Liver (tissue), 9 donors: ENCODE measurements around the gene CSF1. TPM values are rescaled to one million over a fixed set of nuclear protein-coding genes. Genes with fewer than 3 reads are reported as not detected.

Experiments used
- DNase-seq: peaks from one replicate; pipeline ENCODE4 v3.0.0-alpha.2; 2017; ENCODE audit warnings: low spot score
- H3K27ac ChIP-seq, 2 donors: one replicate each; pipeline ENCODE4 v1.7.0; 2013; ENCODE audit warnings: inconsistent platforms in 2 of 2, low read length in 2 of 2, control low read depth in 1 of 2, low read depth in 1 of 2, mild to moderate bottlenecking in 1 of 2
- H3K27me3 ChIP-seq, 4 donors: one replicate each; pipeline versions ENCODE4 v1.6.1 to v1.7.0; 2013; ENCODE audit warnings: low read length in 3 of 4, inconsistent platforms in 1 of 4, mild to moderate bottlenecking in 1 of 4, moderate library complexity in 1 of 4; ENCODE audit not compliant: control insufficient read depth in 4 of 4, insufficient read depth in 4 of 4
- H3K36me3 ChIP-seq, 4 donors: one replicate each; pipeline versions ENCODE4 v1.6.1 to v1.7.0; 2013; ENCODE audit warnings: low read length in 3 of 4, mild to moderate bottlenecking in 3 of 4, low read depth in 1 of 4, moderate library complexity in 1 of 4; ENCODE audit not compliant: control insufficient read depth in 4 of 4, insufficient read depth in 3 of 4
- H3K4me1 ChIP-seq, 4 donors: one replicate each; pipeline versions ENCODE4 v1.6.1 to v1.7.0; 2013; ENCODE audit warnings: low read length in 3 of 4, mild to moderate bottlenecking in 3 of 4, moderate library complexity in 1 of 4; ENCODE audit not compliant: control insufficient read depth in 4 of 4, insufficient read depth in 4 of 4
- H3K4me3 ChIP-seq, 3 donors: one replicate each; pipeline versions ENCODE4 v1.6.1 to v1.7.0; 2013; ENCODE audit warnings: low read length in 3 of 3, control low read depth in 1 of 3, low read depth in 1 of 3, mild to moderate bottlenecking in 1 of 3
- H3K9ac ChIP-seq, 2 donors: one replicate each; pipeline ENCODE4 v1.7.0; 2013; ENCODE audit warnings: low read length in 2 of 2, mild to moderate bottlenecking in 2 of 2, moderate library complexity in 2 of 2, control low read depth in 1 of 2, low read depth in 1 of 2
- H3K9me3 ChIP-seq, 4 donors: one replicate each; pipeline versions ENCODE4 v1.6.1 to v1.7.0; 2013; ENCODE audit warnings: low read length in 3 of 4; ENCODE audit not compliant: control insufficient read depth in 4 of 4
- CTCF ChIP-seq: fragments of 150-350 bp; IDR thresholded peaks from 2 replicates; pipeline ENCODE4 v1.5.1; 2017; ENCODE audit warnings: improper control_type of control experiment, low read depth, low read length; ENCODE audit not compliant: missing input control
- EGR1 ChIP-seq, 2 donors: IDR thresholded peaks; 2 replicates each; pipeline ENCODE4 v1.6.1; 2016 to 2018; ENCODE audit warnings: antibody characterized with exemption in 2 of 2, low read depth in 2 of 2
- FOXA1 ChIP-seq: IDR thresholded peaks from 2 replicates; pipeline ENCODE4 v1.6.1; 2016; ENCODE audit warnings: antibody characterized with exemption
- FOXA2 ChIP-seq: IDR thresholded peaks from 2 replicates; pipeline ENCODE4 v1.6.1; 2016; ENCODE audit warnings: antibody characterized with exemption
- GABPA ChIP-seq, 2 donors: IDR thresholded peaks in 1 of 2; conservative IDR thresholded peaks in 1 of 2; 2 replicates each; pipeline ENCODE4 v1.6.1; 2016; ENCODE audit warnings: antibody characterized with exemption in 2 of 2, mild to moderate bottlenecking in 1 of 2, moderate library complexity in 1 of 2
- HNF4A ChIP-seq, 2 donors: conservative IDR thresholded peaks; 2 replicates each; pipeline ENCODE4 v1.6.1; 2016; ENCODE audit warnings: antibody characterized with exemption in 2 of 2, mild to moderate bottlenecking in 2 of 2
- HNF4G ChIP-seq: IDR thresholded peaks from 2 replicates; pipeline ENCODE4 v1.6.1; 2016; ENCODE audit warnings: antibody characterized with exemption
- JUND ChIP-seq, 2 donors: IDR thresholded peaks; 2 replicates each; pipeline ENCODE4 v1.6.1; 2016; ENCODE audit warnings: antibody characterized with exemption in 2 of 2
- MAX ChIP-seq: IDR thresholded peaks from 2 replicates; pipeline ENCODE4 v1.6.1; 2016; ENCODE audit warnings: antibody characterized with exemption
- NR2F2 ChIP-seq: IDR thresholded peaks from 2 replicates; pipeline ENCODE4 v1.6.1; 2016; ENCODE audit warnings: antibody characterized with exemption
- RAD21 ChIP-seq, 2 donors: IDR thresholded peaks; 2 replicates each; pipeline ENCODE4 v1.6.1; 2016; ENCODE audit warnings: antibody characterized with exemption in 2 of 2, mild to moderate bottlenecking in 2 of 2
- REST ChIP-seq: IDR thresholded peaks from 2 replicates; pipeline ENCODE4 v1.6.1; 2016; ENCODE audit warnings: antibody characterized with exemption, mild to moderate bottlenecking
- RXRA ChIP-seq, 2 donors: IDR thresholded peaks; 2 replicates each; pipeline ENCODE4 v1.6.1; 2017 to 2018; ENCODE audit warnings: antibody characterized with exemption in 2 of 2, mild to moderate bottlenecking in 1 of 2
- SP1 ChIP-seq: IDR thresholded peaks from 2 replicates; pipeline ENCODE4 v1.6.1; 2018; ENCODE audit warnings: antibody characterized with exemption, mild to moderate bottlenecking
- TAF1 ChIP-seq: conservative IDR thresholded peaks from 2 replicates; pipeline ENCODE4 v1.6.1; 2016; ENCODE audit warnings: antibody characterized with exemption, mild to moderate bottlenecking
- YY1 ChIP-seq: IDR thresholded peaks from 2 replicates; pipeline ENCODE4 v1.6.1; 2016; ENCODE audit warnings: antibody characterized with exemption, mild to moderate bottlenecking
- WGBS: extraction: QIAGEN DNeasy Blood & Tissue Kit; methylation state at CpG from one replicate; pipeline ENCODE4 v1.1.7; 2013; 5-methylcytosine and 5-hydroxymethylcytosine counted together
- polyA plus RNA-seq, 2 donors: library from polyadenylated mRNA; stranded (reverse) in 1 of 2; unstranded in 1 of 2; fragments of 200-250 nt in 1 of 2; fragments of >200 nt in 1 of 2; fragmentation: Nextera tagmentation in 1 of 2; extraction: Ambion mirVana in 1 of 2; gene quantifications; one replicate each; pipeline versions ENCODE4 v1.2.1 to v1.2.3, GENCODE V29; 2013 to 2015
- total RNA-seq, 2 donors: library from RNA; depleted of rRNA; stranded (reverse); fragments of >200 nt; gene quantifications; one replicate each; pipeline ENCODE4 v1.2.3, GENCODE V29; 2014
- TF ChIP-seq, protein P1 (sequence below): IDR thresholded peaks from 2 replicates; pipeline ENCODE4 v1.6.1; 2016; ENCODE audit warnings: antibody characterized with exemption
- TF ChIP-seq, protein P2 (sequence below): IDR thresholded peaks from 2 replicates; pipeline ENCODE4 v1.6.1; 2016; ENCODE audit warnings: antibody characterized with exemption
- donor health status: healthy.
- donor health status: healthy.
- donor health status: healthy.
- donor health status: healthy.
- donor health status: healthy.

The CSF1 gene
- total and polyA plus RNA-seq, 4 donors: 6.3 to 15.2 (median 11.3) TPM

- peak overlapping the region; percentile 54 to 59 for H3K27ac ChIP-seq
- no peaks in the 10 kb centered on the region for H3K36me3 ChIP-seq
- peaks cover 8 to 30% (median 28%) of the 10 kb centered on the region in 4 donors for H3K4me1 ChIP-seq
- no peak for DNase-seq
- H3K27me3 ChIP-seq: no peaks in the 10 kb centered on the region
- no peak overlapping the region for H3K9ac ChIP-seq
- 33% methylated on average over 1 of the region's 1 CpG for WGBS
- no peak overlapping the region for H3K4me3 ChIP-seq
- H3K9me3 ChIP-seq: no peaks in the 10 kb centered on the region
- no peak for TF ChIP-seq SP1
- TF ChIP-seq, protein P1, sequence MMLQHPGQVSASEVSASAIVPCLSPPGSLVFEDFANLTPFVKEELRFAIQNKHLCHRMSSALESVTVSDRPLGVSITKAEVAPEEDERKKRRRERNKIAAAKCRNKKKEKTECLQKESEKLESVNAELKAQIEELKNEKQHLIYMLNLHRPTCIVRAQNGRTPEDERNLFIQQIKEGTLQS: no peak
- TF ChIP-seq REST: no peak
Observed at GRCh38 chr1:109959632-109959973, 49.0 kb downstream of the CSF1 start.

GRCh38 chr1:109959974-109960744 is 49.5 kb downstream of the CSF1 start:
- Histone ChIP-seq H3K4me1 (peaks cover 8 to 30% (median 28%) of the 10 kb centered on the region in 4 donors), H3K27me3 (no peaks in the 10 kb centered on the region), H3K36me3 (no peaks in the 10 kb centered on the region), H3K4me3 (no peak overlapping the region), H3K27ac (peak overlapping the region; percentile 54 to 59), H3K9ac (no peak overlapping the region), H3K9me3 (no peaks in the 10 kb centered on the region)
- no peak for DNase-seq
- WGBS: 28% methylated on average over 7 of the region's 7 CpGs
- TF ChIP-seq EGR1 (IDR thresholded peaks at IDR 0.05; ENCODE audit: low read depth in 2 of 2) (no peak), CTCF (peak; percentile 16), RXRA (IDR thresholded peaks at IDR 0.05) (peak; percentile 85 to 86), HNF4A (conservative IDR thresholded peaks at IDR 0.05) (peak; percentile 82 to 91), GABPA (IDR thresholded peaks at IDR 0.05 in 1 of 2, conservative IDR thresholded peaks at IDR 0.05 in 1 of 2) (peak in 1 of 2 donors; percentile 19), HNF4G (peak; percentile 4), YY1 (peak; percentile 32), REST (peak; percentile 10), TAF1 (no peak), SP1 (peak; percentile 80), FOXA1 (peak; percentile 22), RAD21 (IDR thresholded peaks at IDR 0.05) (peak; percentile 18 to 24), FOXA2 (peak; percentile 12), JUND (IDR thresholded peaks at IDR 0.05) (peak; percentile 50 to 92), MAX (peak; percentile 79), NR2F2 (peak; percentile 70)
- TF ChIP-seq, protein P1: no peak
- TF ChIP-seq, protein P2, sequence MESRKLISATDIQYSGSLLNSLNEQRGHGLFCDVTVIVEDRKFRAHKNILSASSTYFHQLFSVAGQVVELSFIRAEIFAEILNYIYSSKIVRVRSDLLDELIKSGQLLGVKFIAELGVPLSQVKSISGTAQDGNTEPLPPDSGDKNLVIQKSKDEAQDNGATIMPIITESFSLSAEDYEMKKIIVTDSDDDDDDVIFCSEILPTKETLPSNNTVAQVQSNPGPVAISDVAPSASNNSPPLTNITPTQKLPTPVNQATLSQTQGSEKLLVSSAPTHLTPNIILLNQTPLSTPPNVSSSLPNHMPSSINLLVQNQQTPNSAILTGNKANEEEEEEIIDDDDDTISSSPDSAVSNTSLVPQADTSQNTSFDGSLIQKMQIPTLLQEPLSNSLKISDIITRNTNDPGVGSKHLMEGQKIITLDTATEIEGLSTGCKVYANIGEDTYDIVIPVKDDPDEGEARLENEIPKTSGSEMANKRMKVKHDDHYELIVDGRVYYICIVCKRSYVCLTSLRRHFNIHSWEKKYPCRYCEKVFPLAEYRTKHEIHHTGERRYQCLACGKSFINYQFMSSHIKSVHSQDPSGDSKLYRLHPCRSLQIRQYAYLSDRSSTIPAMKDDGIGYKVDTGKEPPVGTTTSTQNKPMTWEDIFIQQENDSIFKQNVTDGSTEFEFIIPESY: peak; percentile 47
